Midbrain (tissue), 1 donor: ENCODE results near the gene BSDC1.
"Not testable (repeated sequence)": the region's sequence is repeated elsewhere in the genome, so short reads cannot be mapped to it uniquely, and the experiment has no call there.

ENCODE experiments used
- DNase-seq: peaks from one replicate; lab custom pipeline; 2025; lab: John Stamatoyannopoulos, UW

Gene BSDC1

DNA sequence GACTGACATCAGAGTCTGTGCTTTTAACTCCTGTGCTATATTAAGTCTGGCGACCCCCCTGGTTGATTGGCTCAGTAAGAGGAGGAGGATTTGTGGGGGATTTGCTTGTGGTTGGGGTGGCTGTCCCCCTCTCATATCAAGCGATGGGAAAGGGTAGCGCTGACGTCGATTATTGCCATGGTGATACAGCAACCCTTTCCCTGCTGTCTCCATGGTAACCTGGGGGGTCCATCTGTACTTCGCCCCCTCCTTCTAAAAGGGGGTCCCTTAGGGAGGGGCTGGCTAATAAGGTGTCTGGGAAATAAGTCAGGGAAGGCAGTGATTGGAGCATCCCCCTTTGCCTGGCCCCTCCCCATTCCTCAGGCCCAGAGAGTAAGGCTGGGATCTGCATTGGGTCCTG is 36.6 kb downstream of the BSDC1 start:
- DNase-seq = no peak

- no peak for DNase-seq
Observed at GRCh38 chr1:32356478-32356877, 37.8 kb downstream of the BSDC1 start.

- not testable (repeated sequence) for DNase-seq
Observed at GRCh38 chr1:32355778-32356177, 38.5 kb downstream of the BSDC1 start.

- no peak for DNase-seq
Observed at GRCh38 chr1:32353886-32354570, 40.2 kb downstream of the BSDC1 start.

GRCh38 chr1:32353431-32353830 is 40.8 kb downstream of the BSDC1 start:
- DNase-seq = no peak

- no peak for DNase-seq
Observed at GRCh38 chr1:32352831-32353383, 41.3 kb downstream of the BSDC1 start.

GRCh38 chr1:32352239-32352745 is 41.9 kb downstream of the BSDC1 start:
- DNase-seq = no peak

GRCh38 chr1:32351399-32352238 is 42.6 kb downstream of the BSDC1 start:
- DNase-seq = peak; percentile 92

GRCh38 chr1:32350785-32351398 is 43.3 kb downstream of the BSDC1 start:
- DNase-seq = peak; percentile 88

DNA sequence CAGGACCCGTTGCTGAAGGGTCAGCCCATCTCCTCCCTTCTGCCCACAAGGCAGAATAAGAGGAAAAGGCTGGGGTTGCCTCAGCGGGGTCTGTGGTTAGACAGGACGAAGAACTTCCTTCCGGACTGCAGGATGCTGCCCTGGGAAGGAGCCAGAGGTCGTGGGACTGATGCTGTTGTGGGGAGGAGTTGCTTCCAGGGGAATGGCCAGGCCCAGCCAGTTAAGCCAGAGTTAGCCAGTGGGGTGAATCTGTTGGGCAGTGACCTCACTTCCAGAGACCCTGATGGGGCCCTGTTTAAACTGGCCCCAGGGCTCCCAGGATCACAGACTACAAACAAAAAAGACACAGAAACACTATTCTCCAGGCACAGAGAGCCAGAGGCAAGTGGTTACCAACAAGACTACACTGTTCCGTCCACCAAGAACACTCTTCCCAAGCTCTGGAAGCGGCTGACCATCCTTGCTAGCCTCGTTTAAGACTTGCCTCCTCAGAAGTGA is 45.0 kb downstream of the BSDC1 start:
- DNase-seq = no peak

DNA sequence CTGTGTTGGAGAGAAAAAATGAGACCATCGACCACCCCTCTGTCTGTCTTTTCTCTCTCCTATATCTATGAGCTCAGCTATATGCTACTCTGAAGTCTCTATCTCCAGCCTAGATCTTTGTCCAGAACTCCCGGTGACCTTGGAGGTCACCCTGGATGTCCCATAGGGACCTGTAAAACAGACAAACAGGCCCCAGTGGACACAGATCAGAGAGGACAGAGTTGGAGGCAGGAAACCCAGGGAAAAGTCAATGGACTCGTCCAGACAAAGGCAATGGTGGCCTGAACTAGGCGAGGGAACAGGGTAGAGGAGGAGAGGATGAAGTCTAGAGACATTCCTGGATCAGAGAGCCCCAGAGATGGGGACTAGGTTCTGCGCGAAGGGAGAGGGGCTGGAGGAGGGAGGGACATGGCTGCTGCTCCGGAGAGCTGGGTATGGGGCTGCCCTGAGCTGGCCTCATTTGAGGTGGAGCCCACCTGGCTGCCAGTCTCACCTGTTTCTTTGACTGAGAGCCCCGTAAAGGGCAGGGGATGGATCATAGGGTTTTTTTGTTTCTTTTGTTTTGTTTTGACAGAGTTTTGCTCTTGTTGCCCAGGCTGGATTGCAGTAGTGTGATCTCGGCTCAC is 47.6 kb downstream of the BSDC1 start:
- DNase-seq = no peak

- no peak for DNase-seq
Observed at GRCh38 chr1:32345289-32345827, 48.9 kb downstream of the BSDC1 start.

GRCh38 chr1:32342704-32343103 is 51.5 kb downstream of the BSDC1 start:
- no peak for DNase-seq

DNA sequence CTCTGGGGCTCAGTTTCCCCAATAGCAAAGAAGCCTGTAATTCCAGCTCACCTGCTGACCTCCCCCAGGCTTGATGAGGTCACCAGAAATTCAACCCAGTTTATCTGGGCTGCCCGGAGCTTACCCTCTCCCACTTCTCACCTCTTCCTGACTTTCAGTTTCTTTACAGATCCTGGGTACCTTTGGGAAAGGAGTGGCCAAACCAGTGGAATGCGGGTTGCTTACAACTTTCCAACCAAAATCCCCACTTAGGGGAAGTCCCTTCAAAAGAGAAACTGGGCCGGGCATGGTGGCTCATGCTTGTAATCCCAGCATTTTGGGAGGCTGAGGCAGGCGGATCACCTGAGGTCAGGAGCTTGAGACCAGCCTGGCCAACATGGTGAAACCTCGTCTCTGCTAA is 52.3 kb downstream of the BSDC1 start:
- DNase-seq = no peak

DNA sequence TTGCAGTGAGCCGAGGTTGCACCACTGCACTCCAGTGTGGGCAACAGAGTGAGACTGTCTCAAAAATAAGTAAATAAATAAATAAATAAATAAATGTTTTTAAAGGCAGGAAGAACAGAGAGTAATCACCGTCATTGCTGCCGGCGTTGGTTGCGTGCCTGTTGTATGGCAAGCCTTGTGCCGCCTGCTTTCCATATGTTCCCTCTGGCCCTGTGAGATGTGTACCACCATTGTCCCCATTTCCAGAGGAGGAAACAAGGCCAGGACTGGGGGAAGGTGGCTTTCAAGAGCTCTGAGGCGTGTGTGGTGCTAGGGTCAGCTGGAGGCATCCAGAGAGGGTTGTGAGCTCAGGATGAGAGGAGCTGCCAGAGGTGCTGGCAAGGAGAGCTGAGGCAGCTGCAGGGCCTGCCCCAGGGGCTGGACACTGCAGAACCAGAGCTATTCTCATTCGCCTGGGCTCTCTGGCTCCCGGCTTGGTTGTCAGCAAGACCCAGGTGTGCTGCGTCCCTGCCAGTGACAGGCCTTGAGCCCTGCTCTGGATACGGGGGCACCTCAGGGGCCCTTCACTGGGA is 53.0 kb downstream of the BSDC1 start:
- peak; percentile 20 for DNase-seq

GRCh38 chr1:32339363-32339978 is 54.8 kb downstream of the BSDC1 start:
- DNase-seq = no peak

GRCh38 chr1:32338637-32339145 is 55.5 kb downstream of the BSDC1 start:
- no peak for DNase-seq

GRCh38 chr1:32337855-32338636 is 56.2 kb downstream of the BSDC1 start:
- peak; percentile 89 for DNase-seq

- peak; percentile 45 for DNase-seq
Observed at GRCh38 chr1:32336963-32337675, 57.1 kb downstream of the BSDC1 start.
